Measurements from ENCODE around the gene DNAAF8.

DNAAF8 gene

DNA sequence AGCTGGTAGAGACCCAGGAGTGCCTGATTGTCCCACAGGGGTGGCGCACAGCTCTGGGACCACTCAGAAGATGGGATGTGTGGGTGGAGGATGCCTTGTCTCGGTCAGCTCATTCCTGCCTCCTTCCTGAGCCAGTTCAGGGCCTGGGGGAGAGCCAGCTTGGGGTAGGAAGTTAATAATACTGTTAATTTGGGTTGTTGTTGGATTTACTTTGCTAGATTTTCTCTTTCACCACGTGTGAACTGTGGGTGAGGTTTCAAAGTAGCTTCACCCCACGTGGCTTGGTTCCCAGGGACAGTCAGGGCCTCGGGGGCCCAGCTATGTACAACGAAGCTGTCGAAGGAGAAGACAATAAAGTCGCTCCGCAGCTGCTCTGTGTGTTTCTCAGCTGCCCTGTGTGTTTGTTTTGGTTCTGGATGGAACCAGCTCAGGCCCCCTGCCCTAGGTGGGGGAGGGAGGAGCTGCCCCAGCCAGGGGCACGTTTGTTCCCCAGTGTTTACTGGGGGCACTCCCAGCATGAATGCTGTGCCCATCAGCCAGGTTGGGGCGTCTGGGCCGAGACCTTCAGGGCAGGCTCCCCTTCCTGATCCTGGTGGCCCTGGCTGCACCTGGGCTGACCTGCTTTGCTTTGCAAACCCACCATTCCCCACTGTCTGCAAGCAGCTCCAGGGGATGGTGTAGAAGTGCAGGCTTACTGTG is 38.7 kb upstream of the DNAAF8 start:
- DNase-seq: no peak

- no peak for DNase-seq
Measured at GRCh38 chr16:4696172-4696904, 38.0 kb upstream of the DNAAF8 start.

DNA sequence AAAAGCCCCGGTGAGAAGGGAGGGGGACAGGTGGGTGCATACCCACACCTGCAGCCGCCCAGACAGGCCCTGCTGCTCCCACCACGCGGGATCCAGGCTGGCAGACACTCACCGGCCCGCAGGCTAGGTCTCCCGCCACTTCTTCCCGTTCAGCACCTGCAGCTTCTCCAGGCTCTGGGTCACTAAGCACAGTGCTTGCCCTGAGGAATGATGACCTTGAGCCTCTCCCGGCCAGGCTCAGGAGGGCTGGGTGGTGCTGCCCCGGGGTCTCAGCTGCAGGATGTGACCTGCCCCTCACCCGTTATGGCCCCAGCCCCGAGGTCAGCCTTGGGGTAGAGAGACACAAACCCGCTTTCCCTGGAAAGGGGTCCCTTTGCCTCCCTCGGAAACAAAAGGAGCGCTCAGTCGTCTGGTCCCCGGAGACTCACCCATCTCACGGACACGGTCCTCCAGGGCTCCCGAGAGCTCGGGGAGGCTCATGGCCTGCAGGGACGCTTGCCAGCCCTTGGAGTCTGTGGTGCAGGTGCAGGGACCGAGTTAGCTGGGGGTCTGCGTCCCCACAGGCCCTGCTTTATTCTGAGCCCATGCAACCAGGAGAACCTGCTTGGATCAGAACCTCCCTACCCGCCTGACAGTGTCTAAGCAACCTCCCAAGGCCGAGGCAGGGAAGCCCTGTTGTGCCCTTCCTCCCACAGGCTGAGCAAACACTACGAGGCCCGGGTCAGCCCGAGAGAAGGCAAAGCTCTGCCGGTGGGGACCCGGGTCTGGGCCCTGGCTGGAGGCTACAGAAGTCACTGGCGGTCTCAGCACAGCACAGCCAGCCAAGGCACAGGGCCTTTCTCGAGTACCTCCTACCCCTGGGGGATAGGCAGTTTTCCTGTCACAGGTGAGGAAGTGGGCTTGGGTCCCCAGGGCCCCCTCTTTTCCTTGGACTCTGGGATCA is 37.2 kb upstream of the DNAAF8 start:
- no peak for DNase-seq

DNA sequence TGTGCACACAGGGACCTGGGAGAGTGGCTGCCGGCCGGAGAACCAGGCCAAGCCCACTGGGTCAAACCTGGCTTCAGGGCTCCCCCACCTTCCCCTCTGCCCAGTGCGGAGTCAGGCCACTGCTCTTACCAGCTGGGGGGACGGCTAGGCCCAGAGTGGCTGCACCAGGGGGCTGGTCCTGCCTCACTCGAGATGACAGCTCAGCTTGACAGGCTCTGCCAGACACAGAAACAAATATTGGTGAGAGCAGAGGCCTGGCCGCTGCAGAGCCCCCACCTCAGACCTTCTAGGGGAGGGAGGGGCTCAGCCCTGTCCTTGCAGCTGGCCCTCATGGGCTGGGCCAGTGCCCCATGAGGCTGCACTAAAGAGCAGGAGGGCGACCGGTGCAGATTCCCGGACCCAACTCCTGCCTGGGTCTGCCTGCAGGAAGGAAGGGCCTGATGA is 36.5 kb upstream of the DNAAF8 start:
- no peak for DNase-seq

- no peak for DNase-seq
Measured at GRCh38 chr16:4698321-4699045, 35.9 kb upstream of the DNAAF8 start.

DNA sequence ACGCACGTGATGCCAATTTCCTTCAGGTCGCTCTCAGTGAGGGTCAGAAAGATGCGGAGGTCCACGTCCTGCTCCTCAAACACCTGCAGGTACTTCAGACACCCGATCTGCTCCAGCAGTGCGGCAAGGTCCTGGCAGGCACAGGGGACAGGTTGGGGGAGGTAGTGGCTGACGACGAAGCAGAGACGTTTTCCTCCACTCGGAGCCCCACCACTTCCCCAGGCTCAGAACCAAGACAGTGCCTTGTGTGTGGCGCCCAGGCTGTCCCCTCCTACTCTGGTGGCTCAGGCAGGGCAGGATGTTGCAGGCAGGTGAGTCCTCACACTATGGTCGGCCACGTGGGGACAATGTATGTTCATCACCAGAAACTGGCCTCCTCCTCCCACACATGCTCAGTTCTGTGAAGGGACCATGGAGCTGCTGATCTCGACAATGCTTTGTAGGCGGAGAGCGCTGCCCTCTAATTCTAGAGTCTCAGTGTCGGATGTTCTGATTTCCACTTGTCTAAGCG is 35.2 kb upstream of the DNAAF8 start:
- no peak for DNase-seq

- no peak for DNase-seq
Measured at GRCh38 chr16:4700380-4700996, 33.8 kb upstream of the DNAAF8 start.

GRCh38 chr16:4700997-4701743 is 33.2 kb upstream of the DNAAF8 start:
- DNase-seq: no peak

- DNase-seq: no peak
Measured at GRCh38 chr16:4701791-4702465, 32.4 kb upstream of the DNAAF8 start.

DNA sequence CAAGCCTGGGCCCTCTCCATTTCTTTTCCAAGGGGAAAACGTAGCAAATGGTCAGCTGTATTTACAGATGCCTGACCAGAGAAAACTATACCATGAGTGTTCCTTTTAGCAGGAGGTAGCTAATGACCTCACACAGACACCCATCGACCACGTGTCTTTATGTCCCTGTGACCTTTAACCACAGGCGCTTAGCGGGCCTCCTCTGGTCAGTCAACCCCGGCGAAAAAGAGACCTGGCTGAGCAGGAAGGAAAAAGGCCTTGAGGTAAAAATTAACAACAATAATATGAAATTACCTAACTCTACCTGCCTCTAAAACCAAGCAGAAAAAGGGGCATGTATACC is 31.9 kb upstream of the DNAAF8 start:
- DNase-seq: no peak

- DNase-seq: no peak
Measured at GRCh38 chr16:4703906-4704305, 30.4 kb upstream of the DNAAF8 start.

- no peak for DNase-seq
Measured at GRCh38 chr16:4704491-4704890, 29.8 kb upstream of the DNAAF8 start.

DNA sequence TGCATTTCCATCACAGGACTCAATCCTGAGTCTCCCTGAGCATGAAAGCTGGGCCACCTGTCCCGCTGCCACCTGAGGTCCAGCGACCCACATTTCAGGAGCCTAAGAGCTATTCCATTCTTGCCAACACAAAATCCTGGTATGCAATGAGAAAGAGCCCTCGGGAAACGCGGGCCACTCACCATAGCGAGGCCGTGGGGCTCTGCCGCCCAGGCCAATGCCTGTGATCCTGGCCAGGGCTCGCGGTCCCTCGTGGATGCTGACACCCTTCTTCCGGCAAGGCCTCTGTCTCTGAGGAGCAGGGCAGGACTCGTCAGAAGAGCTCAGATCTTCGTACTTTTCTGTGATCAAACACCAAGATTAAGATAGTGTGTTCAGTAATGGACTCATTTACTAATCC is 29.4 kb upstream of the DNAAF8 start:
- no peak for DNase-seq

DNA sequence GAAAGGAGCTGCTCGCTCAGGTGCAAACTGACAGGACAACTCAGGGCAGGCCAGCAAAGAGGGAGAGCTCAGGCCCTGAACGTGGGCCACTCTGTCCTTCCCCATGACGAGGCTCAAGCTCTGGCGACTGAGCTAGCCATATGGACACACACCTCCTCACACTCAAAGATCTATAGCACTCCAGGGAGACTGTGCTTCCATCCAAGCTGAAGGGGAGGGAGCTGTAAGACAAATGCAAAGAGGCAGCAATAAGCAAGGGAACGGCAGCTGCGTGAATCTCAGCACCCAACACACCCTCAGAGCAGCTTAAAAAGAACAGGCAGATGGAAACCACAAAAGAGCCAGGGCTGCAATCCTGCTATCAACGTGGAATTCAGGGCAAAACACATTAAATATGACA is 27.5 kb upstream of the DNAAF8 start:
- DNase-seq: no peak

DNA sequence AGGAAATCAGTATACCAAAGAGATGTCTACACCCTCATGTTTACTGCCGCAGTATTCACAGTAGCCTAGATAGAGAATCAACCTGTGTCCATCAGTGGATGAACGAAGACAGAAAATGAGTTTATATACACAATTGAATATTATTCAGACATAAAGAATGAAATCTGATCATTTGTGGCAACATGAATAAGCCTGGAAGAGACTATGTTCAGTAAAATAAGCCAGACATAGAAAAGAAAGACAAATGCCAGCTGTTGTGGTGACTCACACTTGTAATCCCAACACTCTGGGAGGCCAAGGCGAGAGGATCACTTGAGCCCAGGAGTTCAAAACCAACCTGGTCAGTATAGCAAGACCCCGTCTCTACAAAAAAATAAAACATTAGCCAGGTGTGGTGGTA is 24.9 kb upstream of the DNAAF8 start:
- no peak for DNase-seq

DNA sequence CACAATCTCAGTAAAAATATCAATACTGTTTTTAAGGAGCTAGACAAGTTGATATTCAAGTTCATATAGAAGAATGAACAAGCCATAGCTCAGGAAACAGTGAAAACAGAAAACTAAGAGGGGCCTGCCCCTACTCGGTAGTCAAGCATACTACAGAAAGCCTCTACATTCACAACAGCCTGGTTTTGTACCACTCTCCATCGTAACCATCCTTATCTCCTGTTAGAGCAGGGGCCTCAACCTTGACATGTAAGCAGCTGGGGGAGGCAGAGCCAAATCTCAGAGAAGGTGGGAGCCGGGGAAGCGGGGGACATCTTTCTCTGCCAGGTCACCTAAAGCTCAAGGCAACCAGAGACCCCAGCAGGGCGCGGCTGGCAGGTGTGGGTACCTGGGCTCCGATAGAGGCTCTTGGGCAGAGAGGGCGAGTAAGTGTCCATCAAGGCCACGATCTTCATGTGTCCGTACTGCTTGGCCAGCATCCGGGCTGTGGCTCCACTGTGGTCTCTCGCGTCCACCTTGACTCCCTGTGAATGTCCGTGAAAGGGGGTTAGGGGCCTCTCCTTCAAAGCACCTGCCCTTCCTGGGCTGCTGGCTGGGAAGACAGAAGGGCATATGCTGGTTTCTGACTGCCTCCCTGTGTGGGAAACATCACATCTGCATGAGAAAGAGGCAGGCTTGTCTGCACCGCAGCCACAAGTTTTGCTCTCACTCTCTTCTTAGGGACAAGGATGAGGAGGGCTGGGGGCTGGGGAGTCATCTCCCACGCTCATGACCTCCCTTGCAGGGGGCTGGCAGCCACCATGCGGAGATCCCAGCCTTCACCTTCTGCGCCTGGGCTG is 20.5 kb upstream of the DNAAF8 start:
- no peak for DNase-seq

DNA sequence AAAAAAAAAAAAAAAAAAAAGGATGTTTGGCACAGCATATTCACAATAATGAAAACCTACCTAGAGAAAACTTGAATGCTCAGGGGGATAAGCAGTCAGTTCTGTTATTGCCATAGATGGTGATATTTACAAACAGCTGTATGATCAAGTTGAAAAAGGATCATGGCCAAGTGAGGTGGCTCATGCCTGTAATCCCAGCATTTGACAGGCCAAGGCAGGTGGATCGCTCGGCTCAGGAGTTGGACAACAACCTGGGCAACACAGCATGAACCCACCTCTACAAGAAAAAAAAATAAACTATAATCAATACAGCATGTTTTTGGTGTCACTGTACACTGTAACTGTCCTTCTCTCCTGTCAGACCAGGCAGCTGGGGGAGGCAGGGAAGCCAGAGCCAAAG is 19.3 kb upstream of the DNAAF8 start:
- DNase-seq: no peak

DNA sequence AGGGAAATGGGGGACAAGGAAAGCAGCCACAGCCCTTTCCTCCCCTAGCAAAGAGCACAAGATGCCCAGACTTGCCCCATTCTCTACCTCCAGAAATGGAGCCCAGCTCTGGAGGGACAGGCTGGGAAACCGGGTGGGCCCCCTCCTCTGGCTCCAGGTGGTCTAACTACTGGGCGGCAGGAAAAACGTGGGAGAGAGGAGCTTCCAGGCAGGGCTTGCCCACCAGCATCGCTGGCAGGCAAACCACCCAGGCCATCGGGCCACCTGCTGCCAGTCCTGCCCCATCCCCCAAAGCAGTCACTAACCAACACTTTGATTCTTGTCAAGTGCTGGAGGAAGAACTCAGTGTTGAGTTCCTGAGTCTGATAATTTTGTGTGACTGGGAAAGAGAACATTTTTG is 15.9 kb upstream of the DNAAF8 start:
- no peak for DNase-seq

GRCh38 chr16:4723071-4723767 is 11.1 kb upstream of the DNAAF8 start:
- no peak for DNase-seq

Measured in NCI-H187 (cell line).